Coronary artery (tissue), 2 donors: ENCODE data around the gene SYT9.

Experiments used
- DNase-seq: peaks from one replicate; pipeline ENCODE4 v3.0.0-alpha.2; 2017; ENCODE audit warnings: low spot score
- H3K27ac ChIP-seq, 2 donors: fragments of 200-600 bp; sonication (generic); one replicate each; pipeline ENCODE4 v1.5.1; 2016 to 2019
- H3K4me3 ChIP-seq: fragments of 200-600 bp; sonication (generic); 2 replicates; pipeline ENCODE4 v1.5.1; 2016; ENCODE audit warnings: mild to moderate bottlenecking, moderate library complexity
- TF ChIP-seq, protein P1 (sequence below): fragments of 200-600 bp; sonication (generic); IDR thresholded peaks from one replicate; pipeline ENCODE4 v1.5.1; 2019; ENCODE audit warnings: antibody characterized with exemption

SYT9 gene, protein sequence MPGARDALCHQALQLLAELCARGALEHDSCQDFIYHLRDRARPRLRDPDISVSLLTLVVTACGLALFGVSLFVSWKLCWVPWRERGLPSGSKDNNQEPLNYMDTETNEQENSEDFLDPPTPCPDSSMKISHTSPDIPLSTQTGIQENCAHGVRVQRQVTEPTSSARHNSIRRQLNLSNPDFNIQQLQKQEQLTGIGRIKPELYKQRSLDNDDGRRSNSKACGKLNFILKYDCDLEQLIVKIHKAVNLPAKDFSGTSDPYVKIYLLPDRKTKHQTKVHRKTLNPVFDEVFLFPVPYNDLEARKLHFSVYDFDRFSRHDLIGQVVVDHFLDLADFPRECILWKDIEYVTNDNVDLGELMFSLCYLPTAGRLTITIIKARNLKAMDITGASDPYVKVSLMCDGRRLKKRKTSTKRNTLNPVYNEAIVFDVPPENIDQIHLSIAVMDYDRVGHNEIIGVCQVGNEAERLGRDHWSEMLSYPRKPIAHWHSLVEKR

DNA sequence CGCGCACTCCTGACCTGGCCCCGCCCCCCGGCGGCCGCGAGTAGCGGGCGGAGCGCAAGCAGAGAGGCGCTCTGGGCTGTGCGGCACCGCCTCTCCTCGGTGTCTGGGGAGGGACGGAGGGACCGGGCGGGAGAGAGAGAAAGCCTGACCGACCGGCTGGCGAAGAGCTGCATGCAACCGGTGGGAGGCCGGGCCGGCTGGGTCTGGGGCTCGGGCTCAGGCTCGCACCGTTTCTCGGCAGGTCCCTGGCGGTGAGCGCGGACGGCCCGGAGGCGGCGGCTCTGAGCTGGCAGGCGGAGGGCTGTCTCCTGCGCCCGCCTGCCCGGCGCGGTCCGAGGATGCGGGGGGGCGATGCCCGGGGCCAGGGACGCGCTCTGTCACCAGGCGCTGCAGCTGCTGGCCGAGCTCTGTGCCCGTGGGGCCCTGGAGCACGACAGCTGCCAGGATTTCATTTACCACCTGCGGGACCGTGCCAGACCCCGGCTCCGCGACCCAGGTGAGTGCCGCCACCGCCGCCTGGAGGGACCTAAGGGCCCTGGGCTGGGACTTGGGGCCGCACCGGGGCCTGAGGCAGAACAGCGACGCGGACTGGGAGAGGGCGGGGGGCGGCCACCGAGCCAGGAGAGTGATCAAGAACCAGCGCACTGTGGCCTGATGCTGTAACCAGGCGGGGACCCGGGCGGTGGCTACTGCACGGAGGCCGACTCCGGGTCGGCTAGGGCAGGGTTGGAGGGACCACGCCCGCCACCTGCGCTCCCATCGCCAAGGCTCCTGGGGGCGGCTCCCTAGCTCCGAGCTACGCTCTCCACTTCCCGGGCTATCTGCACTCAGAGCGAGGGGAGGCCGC, at the start of gene SYT9:
Gene SYT9 (plus strand): TSS at position 69 of the 847 bp plus-strand sequence. CDS start 283 bp downstream, at position 352.
- TF ChIP-seq, protein P1, sequence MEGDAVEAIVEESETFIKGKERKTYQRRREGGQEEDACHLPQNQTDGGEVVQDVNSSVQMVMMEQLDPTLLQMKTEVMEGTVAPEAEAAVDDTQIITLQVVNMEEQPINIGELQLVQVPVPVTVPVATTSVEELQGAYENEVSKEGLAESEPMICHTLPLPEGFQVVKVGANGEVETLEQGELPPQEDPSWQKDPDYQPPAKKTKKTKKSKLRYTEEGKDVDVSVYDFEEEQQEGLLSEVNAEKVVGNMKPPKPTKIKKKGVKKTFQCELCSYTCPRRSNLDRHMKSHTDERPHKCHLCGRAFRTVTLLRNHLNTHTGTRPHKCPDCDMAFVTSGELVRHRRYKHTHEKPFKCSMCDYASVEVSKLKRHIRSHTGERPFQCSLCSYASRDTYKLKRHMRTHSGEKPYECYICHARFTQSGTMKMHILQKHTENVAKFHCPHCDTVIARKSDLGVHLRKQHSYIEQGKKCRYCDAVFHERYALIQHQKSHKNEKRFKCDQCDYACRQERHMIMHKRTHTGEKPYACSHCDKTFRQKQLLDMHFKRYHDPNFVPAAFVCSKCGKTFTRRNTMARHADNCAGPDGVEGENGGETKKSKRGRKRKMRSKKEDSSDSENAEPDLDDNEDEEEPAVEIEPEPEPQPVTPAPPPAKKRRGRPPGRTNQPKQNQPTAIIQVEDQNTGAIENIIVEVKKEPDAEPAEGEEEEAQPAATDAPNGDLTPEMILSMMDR, result no peak
- peak; percentile 75 for DNase-seq
- peak within 1 kb of the TSS; percentile 90 for H3K4me3 ChIP-seq
- peak within 1 kb of the TSS; percentile 4 to 66 for H3K27ac ChIP-seq

DNA sequence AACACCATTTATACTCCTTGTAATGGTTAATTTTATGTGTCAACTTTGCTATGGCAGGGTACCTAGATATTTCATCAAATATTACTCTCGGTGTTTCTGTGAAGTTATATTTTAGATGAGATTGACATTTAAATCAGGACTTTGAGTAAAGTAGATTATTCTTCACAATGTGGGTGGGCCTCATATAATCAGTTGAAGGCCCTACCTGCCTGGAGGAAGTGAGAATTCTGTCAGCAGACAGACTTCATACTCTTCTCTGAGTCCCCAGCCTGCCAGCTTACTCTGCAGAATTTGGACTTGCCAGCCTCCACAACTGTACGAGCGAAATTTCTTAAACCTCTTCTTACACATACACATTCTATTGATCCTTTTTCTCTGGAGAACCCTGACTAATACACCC, 49.3 kb upstream of the SYT9 start:
- DNase-seq, result no peak
- TF ChIP-seq, protein P1, result no peak
- H3K4me3 ChIP-seq, result no peak overlapping the region
- no peak overlapping the region for H3K27ac ChIP-seq

DNA sequence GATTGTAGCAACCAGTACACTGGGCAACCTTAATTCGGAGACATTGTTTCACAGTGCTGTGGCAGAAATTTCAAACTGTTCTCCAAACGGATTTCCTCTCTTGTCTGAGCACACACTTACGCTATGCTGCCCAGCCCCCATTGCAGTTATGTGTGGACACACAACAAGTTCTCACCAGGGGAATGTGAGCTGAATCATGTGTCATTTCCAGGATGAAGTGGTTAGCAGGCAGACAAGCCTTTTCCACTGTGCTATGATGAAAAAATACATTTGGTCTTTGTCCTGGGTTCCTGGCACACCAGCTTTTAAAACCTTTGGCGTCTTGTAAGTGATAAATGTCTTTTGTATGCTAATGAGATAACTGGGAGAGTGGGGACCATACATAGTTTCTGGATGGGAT, 46.9 kb upstream of the SYT9 start:
- Histone ChIP-seq H3K27ac (no peak overlapping the region), H3K4me3 (no peak overlapping the region)
- no peak for DNase-seq
- TF ChIP-seq, protein P1, result no peak

DNA sequence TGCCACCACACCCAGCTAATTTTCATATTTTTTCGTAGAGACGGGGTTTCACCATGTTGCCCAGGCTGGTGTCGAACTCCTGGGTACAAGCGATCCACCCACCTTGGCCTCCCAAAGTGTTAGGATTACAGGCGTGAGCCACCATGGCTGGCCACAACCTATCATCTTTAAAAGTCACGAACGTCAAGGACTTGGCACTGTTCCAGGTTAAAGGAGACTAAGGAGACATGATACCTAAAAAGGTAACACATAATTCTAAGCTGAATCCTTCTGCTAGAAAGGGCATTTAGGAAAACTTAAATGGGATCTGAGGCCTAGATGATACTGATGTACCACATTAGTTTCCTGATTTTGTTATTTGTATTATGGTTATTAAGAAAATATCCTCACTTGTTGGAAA, 43.3 kb upstream of the SYT9 start:
- H3K4me3 ChIP-seq, result no peak overlapping the region
- TF ChIP-seq, protein P1, result no peak

DNA sequence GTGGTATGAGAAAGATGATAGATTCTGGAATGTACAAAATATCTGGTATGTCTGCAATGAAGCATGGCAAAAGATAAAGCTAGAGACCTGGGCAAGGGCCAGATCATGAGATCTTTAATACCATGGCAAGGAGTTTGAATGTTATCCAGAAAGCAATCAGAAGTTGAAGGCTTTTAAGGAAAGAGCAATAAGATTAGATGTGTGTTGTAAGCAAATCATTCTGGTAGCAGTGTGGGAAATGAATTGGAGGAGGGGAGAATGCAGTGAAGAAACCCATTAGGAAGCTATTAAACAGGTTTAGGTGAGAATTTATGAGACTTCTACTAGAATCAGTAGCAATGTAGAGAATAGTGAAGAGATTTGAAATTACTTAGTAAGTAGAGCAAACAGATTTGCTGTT, 32.2 kb upstream of the SYT9 start:
- Histone ChIP-seq H3K4me3 (no peak overlapping the region), H3K27ac (no peak overlapping the region)
- no peak for DNase-seq
- TF ChIP-seq, protein P1, result no peak

More for the DNA sequence above, 43.3 kb upstream of the SYT9 start:
- no peak overlapping the region for H3K27ac ChIP-seq
- DNase-seq, result no peak

DNA sequence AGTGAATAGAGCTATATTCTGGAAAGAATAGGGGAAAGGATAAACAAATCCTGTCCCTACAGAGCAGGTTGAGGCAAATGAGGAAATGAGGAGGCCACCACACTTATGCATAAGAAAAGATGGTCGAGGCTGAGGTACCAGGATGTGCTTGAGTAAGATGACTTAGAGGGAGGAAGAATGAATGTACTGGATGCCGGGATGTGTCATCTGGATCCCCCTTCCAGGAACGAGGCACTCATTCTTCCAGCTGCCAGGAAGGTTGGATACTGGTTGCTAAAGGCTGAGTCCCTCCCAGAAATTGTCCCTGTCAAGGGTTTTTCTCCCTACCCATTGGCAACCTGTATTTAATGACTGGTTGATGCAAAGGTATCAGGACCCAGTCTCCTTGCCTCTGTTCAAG, 31.1 kb upstream of the SYT9 start:
- TF ChIP-seq, protein P1, result no peak

More for the DNA sequence above, 31.1 kb upstream of the SYT9 start:
- Histone ChIP-seq H3K4me3 (no peak overlapping the region), H3K27ac (no peak overlapping the region)
- DNase-seq, result no peak
